ENCODE results near the gene NAPB.

The NAPB gene

GRCh38 chr20:23419995-23420901, 1.0 kb downstream of the NAPB start:
- TF ChIP-seq, protein P1, sequence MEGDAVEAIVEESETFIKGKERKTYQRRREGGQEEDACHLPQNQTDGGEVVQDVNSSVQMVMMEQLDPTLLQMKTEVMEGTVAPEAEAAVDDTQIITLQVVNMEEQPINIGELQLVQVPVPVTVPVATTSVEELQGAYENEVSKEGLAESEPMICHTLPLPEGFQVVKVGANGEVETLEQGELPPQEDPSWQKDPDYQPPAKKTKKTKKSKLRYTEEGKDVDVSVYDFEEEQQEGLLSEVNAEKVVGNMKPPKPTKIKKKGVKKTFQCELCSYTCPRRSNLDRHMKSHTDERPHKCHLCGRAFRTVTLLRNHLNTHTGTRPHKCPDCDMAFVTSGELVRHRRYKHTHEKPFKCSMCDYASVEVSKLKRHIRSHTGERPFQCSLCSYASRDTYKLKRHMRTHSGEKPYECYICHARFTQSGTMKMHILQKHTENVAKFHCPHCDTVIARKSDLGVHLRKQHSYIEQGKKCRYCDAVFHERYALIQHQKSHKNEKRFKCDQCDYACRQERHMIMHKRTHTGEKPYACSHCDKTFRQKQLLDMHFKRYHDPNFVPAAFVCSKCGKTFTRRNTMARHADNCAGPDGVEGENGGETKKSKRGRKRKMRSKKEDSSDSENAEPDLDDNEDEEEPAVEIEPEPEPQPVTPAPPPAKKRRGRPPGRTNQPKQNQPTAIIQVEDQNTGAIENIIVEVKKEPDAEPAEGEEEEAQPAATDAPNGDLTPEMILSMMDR (IDR thresholded peaks at IDR 0.05; ENCODE audit: insufficient read depth, low read length, poor library complexity, severe bottlenecking), result no peak
- H3K36me3 ChIP-seq (ENCODE audit: control insufficient read depth, insufficient read depth, low read length), result no peaks in the 10 kb centered on the region
- H3K4me3 ChIP-seq (replicated peaks; ENCODE audit: low read depth, low read length), result peak overlapping the region; percentile 91
- H3K27me3 ChIP-seq (replicated peaks; ENCODE audit: control insufficient read depth, insufficient read depth, low read length), result no peaks in the 10 kb centered on the region
- peak; percentile 57 for DNase-seq (ENCODE audit: extremely low read depth, insufficient read length)

DNA sequence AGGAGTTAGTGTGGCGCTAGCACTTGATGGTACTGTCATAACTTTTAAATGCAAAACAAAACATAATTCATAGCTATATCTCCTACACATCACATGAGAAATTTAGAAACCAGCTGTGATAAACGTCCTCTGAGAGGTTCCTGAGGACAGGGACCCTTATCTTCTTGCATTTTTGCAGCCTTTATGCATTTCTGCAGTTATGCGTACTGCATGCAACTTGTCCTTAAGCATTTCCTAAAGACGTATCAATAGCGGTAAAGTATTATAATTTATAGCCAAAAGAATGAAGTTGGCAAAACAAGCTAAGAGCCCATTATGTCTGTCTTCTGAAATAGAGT, 1.7 kb downstream of the NAPB start:
- TF ChIP-seq, protein P1 (IDR thresholded peaks at IDR 0.05; ENCODE audit: insufficient read depth, low read length, poor library complexity, severe bottlenecking), result no peak
- Histone ChIP-seq H3K36me3 (ENCODE audit: control insufficient read depth, insufficient read depth, low read length) (no peaks in the 10 kb centered on the region), H3K27me3 (replicated peaks; ENCODE audit: control insufficient read depth, insufficient read depth, low read length) (no peaks in the 10 kb centered on the region), H3K4me3 (replicated peaks; ENCODE audit: low read depth, low read length) (peak overlapping the region; percentile 91)
- DNase-seq (ENCODE audit: extremely low read depth, insufficient read length), result no peak

GRCh38 chr20:23417861-23418260, 3.4 kb downstream of the NAPB start:
- H3K4me3 ChIP-seq (replicated peaks; ENCODE audit: low read depth, low read length), result no peak overlapping the region

GRCh38 chr20:23415959-23416583, 5.2 kb downstream of the NAPB start:
- TF ChIP-seq, protein P1 (IDR thresholded peaks at IDR 0.05; ENCODE audit: insufficient read depth, low read length, poor library complexity, severe bottlenecking), result no peak
- DNase-seq (ENCODE audit: extremely low read depth, insufficient read length), result no peak
- H3K27me3 ChIP-seq (replicated peaks; ENCODE audit: control insufficient read depth, insufficient read depth, low read length), result no peaks in the 10 kb centered on the region
- H3K36me3 ChIP-seq (ENCODE audit: control insufficient read depth, insufficient read depth, low read length), result no peaks in the 10 kb centered on the region
- no peak overlapping the region for H3K4me3 ChIP-seq (replicated peaks; ENCODE audit: low read depth, low read length)

More at GRCh38 chr20:23417861-23418260, 3.4 kb downstream of the NAPB start:
- TF ChIP-seq, protein P1 (IDR thresholded peaks at IDR 0.05; ENCODE audit: insufficient read depth, low read length, poor library complexity, severe bottlenecking), result no peak
- Histone ChIP-seq H3K36me3 (ENCODE audit: control insufficient read depth, insufficient read depth, low read length) (no peaks in the 10 kb centered on the region), H3K27me3 (replicated peaks; ENCODE audit: control insufficient read depth, insufficient read depth, low read length) (no peaks in the 10 kb centered on the region)
- DNase-seq (ENCODE audit: extremely low read depth, insufficient read length), result no peak

DNA sequence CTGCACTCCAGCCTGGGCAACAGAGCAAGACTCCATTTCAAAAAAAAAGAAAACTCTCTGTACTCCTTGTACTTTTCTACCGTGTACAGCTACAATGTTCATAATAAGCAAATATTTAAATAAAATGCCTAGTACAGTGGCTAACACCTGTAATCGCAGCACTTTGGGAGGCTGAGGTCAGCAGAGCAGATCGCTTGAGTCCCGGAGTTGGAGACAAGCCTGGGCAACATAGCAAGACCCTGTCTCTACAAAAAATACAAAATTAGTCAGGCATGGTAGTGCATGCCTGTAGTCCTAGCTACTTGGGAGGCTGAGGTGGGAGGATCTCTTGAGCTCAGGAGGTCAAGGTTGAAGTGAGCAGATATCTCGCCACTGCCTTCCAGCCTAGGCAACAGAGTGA, 5.7 kb downstream of the NAPB start:
- TF ChIP-seq, protein P1 (IDR thresholded peaks at IDR 0.05; ENCODE audit: insufficient read depth, low read length, poor library complexity, severe bottlenecking), result no peak
- H3K27me3 ChIP-seq (replicated peaks; ENCODE audit: control insufficient read depth, insufficient read depth, low read length), result no peaks in the 10 kb centered on the region
- H3K4me3 ChIP-seq (replicated peaks; ENCODE audit: low read depth, low read length), result no peak overlapping the region
- no peaks in the 10 kb centered on the region for H3K36me3 ChIP-seq (ENCODE audit: control insufficient read depth, insufficient read depth, low read length)
- DNase-seq (ENCODE audit: extremely low read depth, insufficient read length), result no peak
